GM23338 (cell line): ENCODE data around the gene DBF4B.

ENCODE experiments used
- CREB1 ChIP-seq: fragments of 250-450 bp; sonication (Bioruptor Pico); IDR thresholded peaks from 2 replicates; pipeline ENCODE4 v1.5.0; 2020; ENCODE audit warnings: low read depth, mild to moderate bottlenecking, moderate library complexity
- CTCF ChIP-seq, 2 experiments: fragments of 200-600 bp in 1 of 2; sonication (generic) in 1 of 2; conservative IDR thresholded peaks; 2 replicates each; pipeline versions ENCODE4 v1.5.1 to v1.6.1; 2016 to 2017; ENCODE audit warnings: antibody characterized with exemption in 2 of 2, low read depth in 2 of 2, mild to moderate bottlenecking in 2 of 2, moderate library complexity in 1 of 2
- ETS1 ChIP-seq: IDR thresholded peaks from 2 replicates; pipeline ENCODE4 v1.6.1; 2016; ENCODE audit warnings: antibody characterized with exemption
- EZH2 ChIP-seq: fragments of 200-600 bp; sonication (generic); IDR thresholded peaks from one replicate; pipeline ENCODE4 v1.8.0; 2017; ENCODE audit warnings: antibody characterized with exemption, mild to moderate bottlenecking, low read depth; ENCODE audit not compliant: unreplicated experiment
- EZH2phosphoT487 ChIP-seq: fragments of 200-600 bp; sonication (generic); IDR thresholded peaks from one replicate; pipeline ENCODE4 v1.8.1; 2018; ENCODE audit warnings: antibody characterized with exemption; ENCODE audit not compliant: unreplicated experiment
- JUNB ChIP-seq: IDR thresholded peaks from one replicate; pipeline ENCODE4 v1.6.1; 2016; ENCODE audit warnings: antibody characterized with exemption; ENCODE audit not compliant: unreplicated experiment
- NANOG ChIP-seq: IDR thresholded peaks from 2 replicates; pipeline ENCODE4 v1.6.1; 2016; ENCODE audit warnings: antibody characterized with exemption, borderline replicate concordance
- POLR2AphosphoS5 ChIP-seq: IDR thresholded peaks from 2 replicates; pipeline ENCODE4 v1.6.1; 2016; ENCODE audit warnings: antibody characterized with exemption, low read depth
- REST ChIP-seq: IDR thresholded peaks from one replicate; pipeline ENCODE4 v1.6.1; 2018; ENCODE audit warnings: antibody characterized with exemption; ENCODE audit not compliant: unreplicated experiment
- STAT1 ChIP-seq: IDR thresholded peaks from one replicate; pipeline ENCODE4 v1.6.1; 2016; ENCODE audit warnings: antibody characterized with exemption; ENCODE audit not compliant: unreplicated experiment
- ZNF114 ChIP-seq: fragments of 250-450 bp; sonication (Bioruptor Pico); IDR thresholded peaks from 2 replicates; pipeline ENCODE4 v1.5.0; 2020; ENCODE audit warnings: mild to moderate bottlenecking, moderate library complexity
- ZNF331 ChIP-seq: fragments of 250-450 bp; sonication (Bioruptor Pico); IDR thresholded peaks from 2 replicates; pipeline ENCODE4 v1.5.0; 2020; ENCODE audit warnings: low read depth, mild to moderate bottlenecking, moderate library complexity

- no peak for TF ChIP-seq CTCF (conservative IDR thresholded peaks at IDR 0.05; ENCODE audit: low read depth in 2 of 2)
- TF ChIP-seq EZH2: no peak
- TF ChIP-seq ZNF331 (CRISPR knock-in tag): no peak
- TF ChIP-seq POLR2AphosphoS5: no peak
- no peak for TF ChIP-seq JUNB
- no peak for TF ChIP-seq EZH2phosphoT487
- TF ChIP-seq REST: no peak
- TF ChIP-seq CREB1: no peak
- no peak for TF ChIP-seq ETS1
- no peak for TF ChIP-seq STAT1
- no peak for TF ChIP-seq NANOG
- TF ChIP-seq ZNF114: no peak
Measured at GRCh38 chr17:44778656-44779210, 70.3 kb downstream of the DBF4B start.
